Measurements from ENCODE around the gene TTLL5.

The TTLL5 gene

DNA sequence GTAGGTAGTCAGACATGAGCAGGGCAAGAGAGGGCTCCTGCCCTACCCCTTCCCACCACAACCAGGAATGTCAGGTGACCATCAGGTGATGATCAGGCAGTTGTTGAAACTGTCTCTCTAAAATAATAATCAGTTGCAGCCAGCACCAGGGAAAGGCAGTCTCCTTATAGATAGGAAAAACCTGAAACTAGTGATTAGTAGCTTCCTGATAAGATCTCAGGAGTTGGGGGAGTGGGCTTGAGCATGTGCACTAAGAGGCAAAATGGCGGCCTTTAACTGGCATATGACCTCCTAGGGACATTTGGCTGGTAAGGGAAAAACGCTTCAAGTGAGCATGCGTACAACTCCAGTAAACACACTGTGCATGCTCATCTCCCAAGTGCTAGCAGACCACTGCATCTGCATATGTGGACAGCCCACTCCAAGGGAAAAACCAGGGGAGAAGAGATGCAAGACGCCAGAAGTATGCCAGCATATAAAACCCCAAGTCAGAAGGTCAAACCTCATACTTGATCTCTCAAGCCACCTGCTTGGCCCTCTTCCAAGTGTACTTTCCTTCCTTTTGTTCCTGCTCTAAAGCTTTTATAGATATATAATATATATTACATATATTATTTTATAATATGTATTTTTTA lies 283.7 kb downstream of the TTLL5 start:
- DNase-seq (ENCODE audit: low read depth in 2 of 2, low spot score in 1 of 2), result no peak

DNA sequence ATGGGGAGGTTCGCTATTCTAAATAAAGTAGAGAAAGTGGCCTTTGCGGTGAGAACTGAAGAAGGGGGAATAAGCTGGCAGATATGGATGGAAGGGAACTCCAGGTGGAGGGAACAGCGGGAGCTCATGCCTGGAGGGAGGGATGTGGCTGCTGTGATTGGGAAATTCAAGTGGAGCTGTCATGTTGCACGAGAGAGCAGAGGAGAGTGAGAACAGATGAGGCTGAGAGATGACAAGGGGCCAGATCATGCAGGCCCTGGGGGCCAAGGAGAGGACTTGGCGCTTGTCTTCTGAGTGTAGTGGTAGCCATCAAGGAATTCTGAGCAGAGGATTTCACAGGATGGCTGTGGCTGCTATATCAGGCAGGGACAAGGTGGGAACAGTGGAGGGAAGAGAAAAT lies 285.7 kb downstream of the TTLL5 start:
- no peak for DNase-seq (ENCODE audit: low read depth in 2 of 2, low spot score in 1 of 2)

DNA sequence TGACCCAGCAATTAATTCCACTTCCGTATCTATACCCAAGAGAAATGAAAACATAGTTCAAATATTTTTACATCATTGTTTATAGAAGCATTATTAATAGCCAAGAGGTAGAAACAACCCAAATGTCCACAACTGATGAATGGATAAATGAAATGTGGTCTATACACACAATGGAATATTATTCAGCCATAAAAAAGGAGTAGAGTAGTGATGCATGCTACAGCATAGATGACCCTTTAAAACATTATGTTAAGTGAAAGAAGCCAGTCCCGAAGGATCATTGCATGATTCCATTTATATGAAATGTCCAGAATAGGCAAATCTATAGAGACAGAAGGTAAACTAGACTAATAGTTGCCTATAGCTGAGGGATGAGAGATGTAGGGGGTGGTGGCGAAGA lies 291.4 kb downstream of the TTLL5 start:
- DNase-seq (ENCODE audit: low read depth in 2 of 2, low spot score in 1 of 2), result no peak

DNA sequence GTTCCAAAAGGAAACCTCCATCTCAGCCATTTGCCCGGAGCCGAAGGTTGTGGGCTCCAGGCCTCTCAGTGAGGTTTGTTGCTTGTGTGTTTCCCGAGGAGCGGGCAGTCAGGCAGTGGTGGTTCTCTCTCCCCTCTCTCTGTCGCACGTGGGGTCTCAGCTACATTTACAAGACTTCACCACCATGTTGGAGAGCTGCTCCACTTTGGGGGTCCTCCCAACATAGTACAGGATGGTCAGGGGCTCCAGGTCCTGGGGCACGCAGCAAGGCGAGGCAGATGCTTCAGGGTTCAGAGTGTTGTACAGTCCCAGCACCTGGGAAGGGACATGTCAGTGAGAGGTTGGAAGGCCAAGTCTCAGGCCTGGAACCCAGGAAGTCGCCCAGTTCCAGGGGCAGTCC lies 298.0 kb downstream of the TTLL5 start:
- DNase-seq (ENCODE audit: low read depth in 2 of 2, low spot score in 1 of 2), result no peak

DNA sequence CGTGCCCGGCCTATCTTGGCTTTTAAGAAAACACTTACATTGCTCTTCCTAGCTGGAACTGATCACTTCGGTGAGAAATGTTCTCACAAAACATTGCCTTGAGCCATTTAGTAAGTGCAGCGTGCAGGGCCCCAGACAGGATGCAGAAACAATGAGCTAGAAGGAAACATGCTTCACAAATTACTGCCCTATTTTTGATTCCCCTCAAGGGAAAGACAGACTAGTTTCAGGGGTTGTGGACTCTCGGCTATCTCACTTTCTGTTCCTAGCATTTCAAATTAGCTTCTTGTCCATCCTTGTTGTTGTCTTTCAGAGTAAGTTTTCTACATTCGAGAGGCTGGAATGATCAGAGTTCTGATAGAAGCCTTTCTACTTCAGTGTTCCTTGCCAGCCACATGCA lies 299.2 kb downstream of the TTLL5 start:
- DNase-seq (ENCODE audit: low read depth in 2 of 2, low spot score in 1 of 2), result no peak

DNA sequence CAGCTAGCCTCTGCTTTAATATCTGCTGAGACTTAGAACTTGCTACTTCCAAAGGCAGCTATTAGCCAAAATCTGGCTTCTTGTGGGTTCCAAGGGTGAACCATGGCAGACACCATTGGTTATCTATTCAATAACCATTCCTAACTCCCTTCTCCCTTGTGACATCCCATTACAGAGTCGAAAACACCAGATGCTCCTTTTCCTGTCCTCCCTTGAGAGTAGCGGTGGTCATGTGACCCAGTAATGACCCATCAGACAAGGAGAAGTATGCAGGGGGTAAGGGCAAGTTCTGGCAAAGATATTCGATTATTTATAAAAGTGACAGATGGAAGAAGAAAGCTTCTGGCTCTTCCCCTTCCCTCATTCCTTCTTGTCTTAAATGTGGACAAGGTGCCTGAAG lies 300.6 kb downstream of the TTLL5 start:
- no peak for DNase-seq (ENCODE audit: low read depth in 2 of 2, low spot score in 1 of 2)

DNA sequence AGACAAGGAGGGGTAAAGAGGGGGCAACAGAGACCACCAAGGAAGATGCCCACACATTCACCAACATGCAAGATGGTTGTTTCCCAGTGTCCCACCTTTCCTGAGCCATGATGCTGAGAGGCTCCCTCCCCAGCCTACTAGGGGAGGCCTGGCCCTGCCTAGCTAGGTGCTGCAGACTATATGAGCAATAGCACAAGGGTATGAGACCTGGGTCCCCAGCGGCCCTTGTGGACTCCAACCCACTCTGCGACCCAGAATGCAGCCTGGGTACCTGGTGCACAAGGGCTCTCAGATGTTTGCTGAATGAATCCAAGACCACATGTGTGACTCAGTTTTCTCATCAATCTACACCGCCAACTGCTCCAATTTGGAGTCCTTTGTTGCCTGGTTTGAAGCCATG lies 306.8 kb downstream of the TTLL5 start:
- no peak for DNase-seq (ENCODE audit: low read depth in 2 of 2, low spot score in 1 of 2)

DNA sequence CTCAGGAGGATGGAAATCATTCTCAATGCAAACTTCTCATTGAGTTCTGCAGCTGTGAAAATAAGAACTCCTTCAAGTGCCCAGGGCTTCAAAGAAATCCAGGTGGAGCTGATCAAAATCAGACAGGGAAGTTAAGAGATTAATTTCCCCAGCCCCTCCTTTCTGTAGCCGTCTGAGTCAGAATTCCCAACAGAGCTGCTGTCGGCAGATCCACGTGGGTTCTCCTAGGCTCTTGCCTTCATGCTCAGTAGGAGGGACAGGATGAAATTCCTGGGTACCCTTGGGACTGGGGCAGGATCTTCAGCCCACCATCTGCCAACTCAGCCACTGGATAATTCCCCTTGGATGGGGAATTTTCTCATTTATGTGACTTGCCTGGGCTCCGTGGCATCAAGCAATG lies 307.4 kb downstream of the TTLL5 start:
- no peak for DNase-seq (ENCODE audit: low read depth in 2 of 2, low spot score in 1 of 2)

DNA sequence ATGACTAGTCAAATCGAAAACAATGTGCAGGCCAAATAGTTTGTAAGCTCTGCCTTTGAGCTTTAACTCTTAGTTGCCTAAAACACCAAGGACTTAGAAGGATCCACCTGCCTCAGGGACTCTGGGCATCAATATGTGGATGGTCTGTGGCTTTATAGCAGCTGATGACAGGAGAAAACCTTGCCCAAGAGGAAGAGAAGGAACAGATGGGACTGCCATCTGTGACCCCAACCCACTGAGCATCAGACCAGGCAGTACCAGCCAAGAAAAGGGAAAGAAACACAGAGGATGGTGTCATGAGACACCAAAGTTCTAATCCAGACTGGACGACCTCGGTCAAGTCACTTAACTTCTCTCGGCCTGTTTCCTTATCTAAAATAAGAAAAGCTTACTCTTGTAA lies 308.1 kb downstream of the TTLL5 start:
- no peak for DNase-seq (ENCODE audit: low read depth in 2 of 2, low spot score in 1 of 2)

DNA sequence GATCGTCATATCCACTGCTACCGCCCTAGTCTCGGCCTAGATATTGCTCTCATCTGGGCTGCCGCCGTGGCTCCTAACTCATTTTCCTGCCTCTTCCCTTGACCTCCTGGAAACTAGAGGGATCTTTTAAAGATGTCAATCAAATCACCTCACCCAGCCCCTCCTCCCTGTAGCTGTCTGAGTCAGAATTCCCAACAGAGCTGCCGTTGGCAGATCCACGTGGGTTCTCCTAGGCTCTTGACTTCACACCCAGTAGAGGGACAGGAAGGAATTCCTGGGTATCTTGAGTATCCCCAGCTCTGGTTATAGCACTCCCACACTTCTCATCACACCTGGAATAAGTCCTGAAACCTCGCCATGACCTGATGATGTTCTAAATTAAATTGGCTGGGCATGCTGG lies 308.8 kb downstream of the TTLL5 start:
- DNase-seq (ENCODE audit: low read depth in 2 of 2, low spot score in 1 of 2), result no peak

DNA sequence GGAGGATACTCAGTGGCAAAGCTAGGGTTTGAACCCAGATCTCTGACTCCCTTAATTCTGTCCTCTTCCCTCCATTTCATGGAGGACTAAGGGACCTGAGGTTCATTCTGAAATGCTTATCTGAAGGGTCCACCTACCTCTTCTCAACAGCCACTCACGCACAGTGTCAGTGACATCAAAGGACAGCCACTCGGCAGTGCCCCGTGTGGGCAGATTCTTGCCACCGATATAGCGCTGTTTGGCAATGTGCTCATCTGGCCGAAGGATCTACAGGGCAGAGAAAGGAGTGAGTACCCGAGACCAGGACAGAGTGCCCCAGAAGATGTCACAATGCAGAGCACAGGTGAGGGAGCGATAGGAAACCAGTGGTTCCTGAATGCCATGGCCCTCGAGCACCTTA lies 309.9 kb downstream of the TTLL5 start:
- no peak for DNase-seq (ENCODE audit: low read depth in 2 of 2, low spot score in 1 of 2)

DNA sequence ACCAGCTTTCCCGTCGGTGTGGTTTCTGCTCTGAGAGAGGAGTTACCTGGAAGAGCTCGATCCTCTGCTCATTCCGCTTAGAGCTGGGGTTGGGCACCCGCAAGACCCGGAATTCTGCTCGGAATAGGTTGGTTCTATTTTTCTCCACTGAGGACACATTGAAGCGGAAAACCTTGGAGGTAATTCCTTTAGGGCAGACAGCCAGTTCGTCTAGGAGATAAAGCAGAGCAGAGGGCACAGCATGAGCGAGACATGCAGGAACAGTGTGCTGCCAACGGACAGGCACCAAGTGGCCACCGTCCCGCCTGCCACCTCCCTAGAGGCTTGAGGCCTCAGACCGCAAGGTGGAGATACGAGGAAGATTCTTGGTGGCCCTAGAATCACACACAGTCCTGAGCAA lies 310.5 kb downstream of the TTLL5 start:
- no peak for DNase-seq (ENCODE audit: low read depth in 2 of 2, low spot score in 1 of 2)

DNA sequence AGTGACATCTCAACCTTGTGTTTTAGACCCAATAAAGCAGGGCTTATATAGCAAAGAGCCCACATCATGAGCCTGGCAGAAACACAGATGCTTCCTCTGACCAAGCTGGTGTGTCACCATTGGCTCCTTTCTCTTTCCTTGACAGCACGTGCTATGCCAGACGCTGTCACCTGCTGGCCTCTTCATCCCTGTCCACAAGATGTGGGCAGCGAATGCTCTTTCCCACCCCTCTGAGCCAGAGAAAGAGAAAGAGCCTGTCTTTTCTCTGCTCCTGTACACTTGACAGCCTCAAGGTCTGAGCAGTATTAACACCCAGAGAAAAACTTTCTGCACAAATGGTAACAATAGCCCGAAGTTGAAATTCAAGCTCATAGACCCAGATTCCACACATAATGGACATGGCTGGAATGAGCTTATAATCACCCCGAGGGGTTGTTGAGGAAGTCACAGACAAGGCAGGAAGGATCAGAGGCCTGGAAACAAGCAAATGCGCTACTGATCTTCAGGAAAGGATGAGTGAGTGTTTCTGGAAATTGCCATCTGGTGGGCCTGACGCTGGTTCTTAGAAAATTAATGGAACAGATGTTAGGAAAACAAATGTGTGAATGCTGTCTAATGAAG lies 311.9 kb downstream of the TTLL5 start:
- DNase-seq (ENCODE audit: low read depth in 2 of 2, low spot score in 1 of 2), result no peak

DNA sequence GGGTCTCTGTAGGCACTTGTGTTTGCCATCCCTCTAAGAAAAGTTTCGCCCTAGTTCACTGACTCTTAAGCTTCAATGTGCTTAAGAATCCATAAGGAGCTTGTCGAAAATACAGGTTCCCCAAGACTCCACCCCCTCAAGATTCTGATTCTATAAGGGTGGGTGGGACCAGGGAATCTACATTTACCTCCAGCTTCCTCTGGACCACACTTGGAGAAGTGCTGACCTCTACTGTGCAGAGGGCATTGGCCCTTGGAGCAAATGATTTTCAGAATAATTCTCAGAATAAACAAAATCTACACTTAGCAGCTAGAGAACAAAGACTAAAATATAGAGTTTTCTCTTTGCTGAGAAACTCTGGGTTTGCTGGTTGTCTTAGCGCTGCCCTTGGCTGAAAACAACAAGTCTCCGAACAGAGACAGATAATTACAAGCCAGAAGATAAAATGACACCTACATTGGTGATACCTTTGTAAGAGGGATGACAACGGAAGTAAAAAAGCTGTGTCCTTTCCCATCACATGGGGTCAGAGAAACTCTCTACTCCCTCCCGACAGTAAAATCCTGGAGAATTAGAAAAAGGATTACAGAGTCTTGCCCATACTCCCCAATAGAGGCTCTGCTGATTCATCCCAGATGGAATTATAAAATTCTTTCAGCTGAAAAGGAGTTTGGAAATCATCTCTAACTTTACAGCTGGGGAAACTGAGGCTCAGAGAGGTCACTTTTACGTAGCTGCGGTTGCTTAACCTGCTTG lies 316.0 kb downstream of the TTLL5 start:
- DNase-seq (ENCODE audit: low read depth in 2 of 2, low spot score in 1 of 2), result no peak

DNA sequence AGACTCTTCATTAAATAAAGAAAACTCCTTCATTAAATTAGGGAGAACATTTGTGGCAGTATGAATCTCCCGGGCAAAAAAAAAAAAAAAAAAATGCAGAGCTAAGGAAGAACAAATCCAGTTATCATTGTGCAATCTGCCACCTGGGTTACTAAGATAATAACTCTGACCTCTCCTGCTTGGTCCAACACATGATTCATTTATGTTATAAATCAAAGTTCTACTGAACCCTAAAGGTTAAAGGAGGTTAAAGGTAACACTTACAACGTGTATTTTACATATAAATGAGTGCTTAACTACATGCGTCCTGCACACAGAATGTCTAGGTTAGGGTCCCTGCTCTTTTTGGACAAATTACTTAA lies 316.5 kb downstream of the TTLL5 start:
- no peak for DNase-seq (ENCODE audit: low read depth in 2 of 2, low spot score in 1 of 2)

DNA sequence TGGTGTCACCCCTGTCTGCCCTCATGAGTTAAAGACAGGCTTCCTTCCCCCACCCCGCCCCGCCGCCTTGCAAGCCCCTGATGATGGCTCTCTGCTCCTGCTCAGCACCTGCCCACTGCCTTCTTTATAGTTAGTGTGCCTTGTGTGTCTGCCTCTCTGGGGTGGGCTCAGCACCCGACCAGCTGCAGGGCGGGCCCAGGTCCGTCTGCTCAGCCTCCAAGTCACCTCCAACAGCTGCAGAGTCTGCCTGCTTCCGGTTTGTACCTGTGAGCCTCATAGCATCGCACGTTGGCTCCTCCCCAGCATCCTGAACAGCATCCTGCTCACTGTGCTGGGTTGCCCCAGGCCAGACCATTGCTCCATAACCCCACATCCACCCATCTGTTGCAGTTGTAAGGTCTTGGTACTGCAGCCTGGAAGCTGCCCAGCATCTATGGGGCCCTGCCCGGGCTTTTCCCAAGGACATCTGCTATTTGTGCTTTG lies 317.2 kb downstream of the TTLL5 start:
- no peak for DNase-seq (ENCODE audit: low read depth in 2 of 2, low spot score in 1 of 2)

DNA sequence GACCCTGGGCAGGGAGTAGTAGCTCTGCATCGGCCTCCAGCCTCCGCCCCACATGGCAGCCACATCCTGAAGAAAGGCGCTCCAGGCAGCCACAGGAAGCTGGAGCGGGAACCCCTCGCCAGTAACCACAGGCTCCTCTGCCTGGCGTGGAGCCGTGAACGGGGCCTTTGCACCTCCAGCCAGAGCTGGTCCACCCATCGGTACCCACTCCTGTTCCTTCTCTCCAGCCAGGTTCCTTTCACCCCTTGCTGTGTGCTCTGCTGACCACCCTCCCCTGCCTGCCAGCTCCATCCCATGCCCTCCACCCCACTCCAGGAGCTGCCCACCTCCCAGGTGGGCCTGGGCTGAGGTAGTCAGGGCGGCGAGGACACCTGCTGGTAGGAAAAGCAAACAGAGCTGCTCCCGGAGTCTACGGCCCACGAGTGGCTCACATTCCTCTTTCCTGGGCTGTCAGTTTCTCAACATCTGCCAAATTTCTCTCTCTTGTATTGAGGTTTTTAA lies 318.1 kb downstream of the TTLL5 start:
- DNase-seq (ENCODE audit: low read depth in 2 of 2, low spot score in 1 of 2), result no peak

DNA sequence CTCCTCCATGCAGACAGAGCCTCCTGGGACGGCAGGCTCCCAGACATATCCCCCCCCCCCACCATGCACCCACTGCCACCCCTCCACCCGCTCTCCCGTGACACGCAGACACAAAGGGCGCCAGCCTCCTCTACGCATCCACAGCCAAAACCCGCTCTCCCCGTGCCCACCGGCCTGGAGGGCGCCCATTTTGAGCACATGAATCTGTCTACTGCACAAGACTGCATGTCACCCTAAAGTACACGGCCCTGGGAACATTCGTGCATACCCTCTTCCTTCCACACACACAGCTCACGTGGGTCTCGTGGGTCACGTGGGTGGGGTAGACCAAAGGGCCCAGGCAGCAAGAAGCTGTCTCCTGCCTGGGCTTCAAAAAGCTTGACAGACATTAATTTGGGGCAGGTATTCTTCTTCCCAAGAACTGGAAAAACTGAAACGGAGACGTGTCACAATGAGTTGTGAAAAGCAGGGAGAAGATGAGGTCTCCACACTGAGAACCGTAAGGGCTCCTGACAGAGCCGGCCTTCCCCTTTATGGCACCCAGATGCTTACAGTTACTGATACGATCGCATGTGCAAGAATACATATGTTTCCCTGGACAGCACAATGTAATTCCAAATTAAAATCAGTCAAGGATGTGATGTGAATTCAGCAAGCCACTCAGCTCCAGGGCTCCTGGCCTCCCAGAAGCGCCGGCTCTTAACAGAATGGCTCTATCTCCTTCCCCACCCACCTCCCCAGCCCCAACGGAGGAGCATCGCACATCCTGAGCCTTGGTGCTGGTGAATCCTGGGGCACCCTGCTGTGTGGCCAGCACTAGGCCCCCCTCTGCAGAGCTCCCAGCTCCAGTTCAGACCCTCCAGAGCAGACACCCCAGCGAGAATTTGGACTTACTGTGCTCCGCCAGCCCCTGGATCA lies 318.9 kb downstream of the TTLL5 start:
- no peak for DNase-seq (ENCODE audit: low read depth in 2 of 2, low spot score in 1 of 2)

DNA sequence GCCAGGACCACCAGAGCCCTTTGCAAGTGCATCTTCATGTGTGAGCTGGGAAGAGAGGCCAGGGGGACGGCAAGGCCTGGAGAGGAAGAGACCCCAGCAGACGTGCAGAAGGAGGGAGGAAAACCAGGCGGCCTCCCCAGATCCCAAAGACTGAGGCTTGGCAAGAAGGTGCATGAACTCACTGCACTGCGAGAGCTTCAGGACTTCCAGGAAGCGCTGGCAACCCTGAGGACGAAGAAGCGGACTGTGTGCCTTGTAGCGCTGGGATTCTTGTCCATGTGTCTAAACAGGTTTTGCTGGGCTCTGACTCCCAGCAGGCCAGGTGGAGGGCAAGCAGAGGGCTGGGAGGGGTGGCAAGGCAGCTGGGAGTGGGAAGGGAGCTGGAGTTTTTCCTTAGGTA lies 319.8 kb downstream of the TTLL5 start:
- DNase-seq (ENCODE audit: low read depth in 2 of 2, low spot score in 1 of 2), result no peak

DNA sequence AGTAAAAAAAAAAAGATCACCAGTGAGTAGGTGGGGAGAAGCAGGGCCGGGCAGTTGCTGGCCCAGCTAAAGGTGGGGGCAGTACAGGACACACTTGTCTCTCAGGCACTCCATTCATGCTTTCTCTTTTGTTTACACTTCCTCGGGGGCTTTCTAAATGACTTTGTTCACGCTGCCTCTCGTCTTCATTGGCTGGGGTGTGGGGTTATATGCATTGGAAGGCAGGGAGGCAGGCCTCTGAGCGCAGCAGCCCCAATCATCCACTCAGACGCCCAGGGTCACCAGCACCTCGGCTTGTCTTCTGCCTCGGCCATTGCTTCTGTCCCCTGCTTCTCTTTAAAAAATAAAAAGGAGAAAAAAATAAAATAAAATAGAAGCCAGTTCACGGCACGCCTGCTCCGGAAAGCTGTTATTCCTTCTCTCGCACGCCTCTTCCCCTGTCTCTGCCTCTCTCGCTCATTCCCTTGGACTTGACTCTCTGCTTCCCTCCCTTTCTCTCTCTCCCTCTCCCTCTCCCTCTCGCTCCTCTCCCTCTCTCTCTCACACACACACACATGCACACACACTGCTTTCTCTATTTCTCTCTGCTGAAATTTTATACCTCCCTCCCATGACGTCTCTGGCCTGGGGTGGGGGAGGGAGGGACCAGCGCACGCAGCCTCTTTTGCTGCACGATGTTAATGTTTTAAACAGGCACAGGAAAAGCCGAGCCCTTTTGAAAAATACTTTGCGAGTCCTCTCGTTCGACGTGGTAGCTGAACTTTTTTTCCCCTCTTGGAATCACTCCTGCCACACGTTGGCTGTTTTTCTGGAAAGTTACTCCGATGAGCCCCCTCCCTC lies 320.6 kb downstream of the TTLL5 start, which contains the start of gene TGFB3:
Gene TGFB3, minus strand, starts transcription at position 570 of the 840 bp plus-strand sequence. CDS start 1,102 bp downstream, outside the sequence.
- no peak for DNase-seq (ENCODE audit: low read depth in 2 of 2, low spot score in 1 of 2)

Data from stimulated activated CD8-positive, alpha-beta memory T cell treated with anti-CD3 and anti-CD28 coated beads, Interleukin-4, amount 100 ng/mL, for 1 hour (primary cell).